Activated T-cell treated with anti-CD3 and anti-CD28 coated beads, Interleukin-2, amount 50 U/mL, for 72 hours (primary cell): ENCODE data around the gene RDM1. TPM values are rescaled to one million over a fixed set of nuclear protein-coding genes. Genes with fewer than 3 reads are reported as not detected.
"Not testable (repeated sequence)": the region's sequence is repeated elsewhere in the genome, so short reads cannot be mapped to it uniquely, and the experiment has no call there.

Source experiments
- ATAC-seq, 2 donors: fragments of 150-1000 bp; cut with Tn5 transposase; replicated peaks in 1 of 2; 2 replicates each; pipeline ENCODE4 v1.10.0; 2021; ENCODE audit warnings: moderate library complexity in 2 of 2, mild to moderate bottlenecking in 1 of 2
- DNase-seq, 2 donors: peaks; one replicate each; pipeline ENCODE4 v3.0.0; 2021 to 2022; ENCODE audit warnings: mixed read lengths in 1 of 2
- H3K27ac Mint-ChIP-seq: one replicate; pipeline ENCODE4 v1.8.0; 2022; ENCODE audit warnings: mild to moderate bottlenecking, moderate library complexity, mixed read lengths
- H3K27me3 Mint-ChIP-seq: one replicate; pipeline ENCODE4 v1.8.0; 2022; ENCODE audit warnings: low read depth, mixed read lengths
- H3K36me3 Mint-ChIP-seq, 2 donors: one replicate each; pipeline ENCODE4 v1.8.0; 2022; ENCODE audit warnings: mixed read lengths in 2 of 2, mild to moderate bottlenecking in 1 of 2; ENCODE audit not compliant: insufficient read depth in 2 of 2
- H3K4me1 Mint-ChIP-seq: one replicate; pipeline ENCODE4 v1.8.0; 2022; ENCODE audit warnings: low read depth, mixed read lengths
- H3K4me3 Mint-ChIP-seq, 2 donors: one replicate each; pipeline ENCODE4 v1.8.0; 2022; ENCODE audit warnings: mild to moderate bottlenecking in 2 of 2, mixed read lengths in 2 of 2, moderate library complexity in 2 of 2
- H3K9me3 Mint-ChIP-seq, 2 donors: one replicate each; pipeline ENCODE4 v1.8.0; 2022; ENCODE audit warnings: mixed read lengths in 2 of 2
- total RNA-seq, 2 donors: library from RNA; stranded (reverse); gene quantifications; one replicate each; pipeline ENCODE4 v1.2.3, GENCODE V29; 2022

Gene RDM1
- total RNA-seq, 2 donors from 2014 or later = 7.6 to 8.4 TPM

GRCh38 chr17:35949401-35949800 lies 18.8 kb upstream of the RDM1 start:
- no peak overlapping the region for H3K4me3 Mint-ChIP-seq
- no peaks in the 10 kb centered on the region for H3K4me1 Mint-ChIP-seq
- H3K27me3 Mint-ChIP-seq = no peaks in the 10 kb centered on the region
- no peaks in the 10 kb centered on the region for H3K36me3 Mint-ChIP-seq
- no peaks in the 10 kb centered on the region for H3K9me3 Mint-ChIP-seq
- no peak overlapping the region for H3K27ac Mint-ChIP-seq
- DNase-seq (no peak), ATAC-seq (no peak)

DNA sequence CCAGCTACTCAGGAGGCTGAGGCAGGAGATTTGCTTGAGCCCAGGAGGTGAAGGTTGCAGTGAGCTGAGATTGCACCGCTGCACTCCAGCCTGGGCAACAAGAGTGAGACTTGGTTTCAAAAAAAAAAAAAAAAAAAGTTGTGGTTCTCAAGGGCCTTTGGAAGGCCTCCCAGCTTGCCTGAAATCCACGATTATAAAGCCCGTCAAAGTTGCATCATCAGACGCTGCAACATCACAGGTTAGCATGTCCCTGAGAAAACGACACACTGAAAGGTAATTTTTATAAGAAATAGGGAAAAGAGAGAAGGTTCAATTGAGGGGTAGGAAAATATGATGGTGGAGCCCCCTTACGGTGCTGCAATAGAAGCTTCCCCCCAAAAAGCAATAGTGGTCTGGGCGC lies 17.5 kb upstream of the RDM1 start:
- no peak for ATAC-seq
- Mint-ChIP-seq H3K4me3 (no peak overlapping the region), H3K9me3 (no peaks in the 10 kb centered on the region), H3K4me1 (no peaks in the 10 kb centered on the region), H3K27ac (no peak overlapping the region), H3K36me3 (no peaks in the 10 kb centered on the region), H3K27me3 (no peaks in the 10 kb centered on the region)
- no peak for DNase-seq

DNA sequence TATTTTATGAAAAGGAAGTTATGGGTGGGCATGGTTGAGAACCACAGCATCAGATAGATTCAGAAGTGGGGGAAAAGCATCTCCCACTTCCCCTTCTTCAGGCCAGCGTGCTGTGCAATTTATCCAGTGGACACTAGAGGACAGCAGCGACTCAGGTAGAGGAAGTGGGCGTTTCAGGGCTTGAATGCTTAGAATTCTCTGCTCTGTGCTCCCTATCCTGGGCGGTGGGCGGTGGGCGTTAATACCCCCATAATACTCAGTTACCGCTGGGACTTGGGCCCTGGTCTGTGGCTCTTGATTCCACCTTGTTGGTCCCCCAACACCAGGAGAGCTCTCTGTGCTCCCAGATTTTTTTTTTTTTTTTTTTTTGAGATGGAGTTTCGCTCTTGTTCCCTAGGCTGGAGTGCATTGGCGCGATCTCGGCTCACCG lies 16.6 kb upstream of the RDM1 start:
- Mint-ChIP-seq H3K4me1 (no peaks in the 10 kb centered on the region), H3K27me3 (no peaks in the 10 kb centered on the region), H3K9me3 (no peaks in the 10 kb centered on the region), H3K27ac (no peak overlapping the region), H3K4me3 (no peak overlapping the region), H3K36me3 (no peaks in the 10 kb centered on the region)
- DNase-seq = peak; percentile 52 to 55
- peak; percentile 51 to 69 for ATAC-seq

GRCh38 chr17:35944151-35944550 lies 13.6 kb upstream of the RDM1 start:
- H3K9me3 Mint-ChIP-seq = no peaks in the 10 kb centered on the region
- H3K27me3 Mint-ChIP-seq = no peaks in the 10 kb centered on the region
- H3K36me3 Mint-ChIP-seq = no peaks in the 10 kb centered on the region
- no peaks in the 10 kb centered on the region for H3K4me1 Mint-ChIP-seq
- ATAC-seq (no peak), DNase-seq (no peak)
- no peak overlapping the region for H3K27ac Mint-ChIP-seq
- no peak overlapping the region for H3K4me3 Mint-ChIP-seq

- Mint-ChIP-seq H3K9me3 (no peaks in the 10 kb centered on the region), H3K27me3 (no peaks in the 10 kb centered on the region), H3K27ac (no peak within 1 kb of the TSS), H3K4me3 (no peak within 1 kb of the TSS), H3K36me3 (no peaks in the 10 kb centered on the region), H3K4me1 (no peaks in the 10 kb centered on the region)
- no peak for DNase-seq
- ATAC-seq = no peak
Observed at GRCh38 chr17:35943537-35943936, 13.0 kb upstream of the RDM1 start, which contains the start of gene LYZL6. TSS of gene LYZL6 (minus strand) at chr17:35943713. CDS start at chr17:35939356, 4,357 bp downstream.

- no peaks in the 10 kb centered on the region for H3K9me3 Mint-ChIP-seq
- no peaks in the 10 kb centered on the region for H3K36me3 Mint-ChIP-seq
- H3K4me3 Mint-ChIP-seq = no peak overlapping the region
- DNase-seq (no peak), ATAC-seq (no peak)
- H3K27me3 Mint-ChIP-seq = no peaks in the 10 kb centered on the region
- H3K27ac Mint-ChIP-seq = no peak overlapping the region
- H3K4me1 Mint-ChIP-seq = no peaks in the 10 kb centered on the region
Observed at GRCh38 chr17:35942588-35943186, 12.1 kb upstream of the RDM1 start.

DNA sequence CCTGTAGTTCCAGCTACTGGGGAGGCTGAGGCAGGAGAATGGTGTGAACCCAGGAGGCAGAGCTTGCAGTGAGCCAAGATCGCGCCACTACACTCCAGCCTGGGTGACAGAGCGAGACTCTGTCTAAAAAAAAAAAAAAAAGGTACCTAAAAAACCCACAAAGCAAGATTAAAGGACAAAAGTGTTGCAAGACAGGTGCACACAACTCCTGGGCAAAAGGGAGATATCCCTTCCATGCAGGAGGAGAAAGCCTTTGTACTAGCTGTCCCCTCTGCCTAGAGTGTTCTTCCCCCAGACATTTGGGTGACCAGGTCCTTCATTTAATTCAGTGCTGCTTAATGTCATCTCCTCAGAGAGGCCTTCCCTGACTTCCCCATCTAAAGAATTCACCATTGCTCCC lies 7.9 kb upstream of the RDM1 start:
- H3K27me3 Mint-ChIP-seq, H3K27ac Mint-ChIP-seq, H3K4me1 Mint-ChIP-seq, DNase-seq, H3K36me3 Mint-ChIP-seq, ATAC-seq, H3K4me3 Mint-ChIP-seq, H3K9me3 Mint-ChIP-seq: not testable (repeated sequence)

GRCh38 chr17:35936063-35936462 lies 5.5 kb upstream of the RDM1 start:
- Mint-ChIP-seq H3K36me3 (no peaks in the 10 kb centered on the region), H3K27me3 (no peaks in the 10 kb centered on the region), H3K27ac (no peak overlapping the region), H3K4me3 (no peak overlapping the region), H3K4me1 (peaks cover 3% of the 10 kb centered on the region), H3K9me3 (no peaks in the 10 kb centered on the region)
- no peak for DNase-seq
- no peak for ATAC-seq

GRCh38 chr17:35934760-35935159 lies 4.2 kb upstream of the RDM1 start:
- H3K36me3 Mint-ChIP-seq = no peaks in the 10 kb centered on the region

GRCh38 chr17:35932586-35932985 lies 2.0 kb upstream of the RDM1 start:
- peaks cover 30% of the 10 kb centered on the region for H3K4me1 Mint-ChIP-seq
- H3K4me3 Mint-ChIP-seq = no peak overlapping the region
- H3K36me3 Mint-ChIP-seq = no peaks in the 10 kb centered on the region
- no peaks in the 10 kb centered on the region for H3K9me3 Mint-ChIP-seq
- DNase-seq (no peak), ATAC-seq (no peak)
- H3K27ac Mint-ChIP-seq = no peak overlapping the region
- no peaks in the 10 kb centered on the region for H3K27me3 Mint-ChIP-seq

More at GRCh38 chr17:35934760-35935159, 4.2 kb upstream of the RDM1 start:
- DNase-seq (no peak), ATAC-seq (no peak)
- peaks cover 16% of the 10 kb centered on the region for H3K4me1 Mint-ChIP-seq
- H3K27me3 Mint-ChIP-seq = no peaks in the 10 kb centered on the region
- no peaks in the 10 kb centered on the region for H3K9me3 Mint-ChIP-seq
- H3K27ac Mint-ChIP-seq = no peak overlapping the region
- no peak overlapping the region for H3K4me3 Mint-ChIP-seq

GRCh38 chr17:35931794-35932425 lies 1.3 kb upstream of the RDM1 start:
- H3K4me1 Mint-ChIP-seq = peaks cover 30% of the 10 kb centered on the region
- no peaks in the 10 kb centered on the region for H3K36me3 Mint-ChIP-seq
- no peaks in the 10 kb centered on the region for H3K27me3 Mint-ChIP-seq
- H3K27ac Mint-ChIP-seq = no peak overlapping the region
- no peak overlapping the region for H3K4me3 Mint-ChIP-seq
- no peak for DNase-seq
- ATAC-seq = no peak
- H3K9me3 Mint-ChIP-seq = no peaks in the 10 kb centered on the region

DNA sequence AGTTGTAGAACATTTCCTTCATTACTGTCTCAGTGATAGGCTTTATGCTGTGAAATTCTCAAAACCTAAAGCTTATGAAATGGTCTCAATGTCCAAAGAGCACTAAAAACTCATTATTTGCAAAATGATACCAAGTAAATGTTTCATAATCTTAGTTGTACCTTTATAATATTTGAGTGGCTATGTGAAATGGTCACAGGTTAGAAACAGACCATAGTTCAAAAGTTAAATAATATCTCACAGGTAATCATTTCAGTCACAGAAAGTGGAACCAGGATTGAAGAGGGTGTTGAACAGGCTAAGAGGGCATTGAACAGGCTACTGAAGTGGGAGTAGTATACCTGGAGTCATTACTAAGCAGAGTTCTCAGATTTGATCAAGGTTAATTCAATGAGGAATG lies 2.9 kb downstream of the RDM1 start:
- DNase-seq (no peak), ATAC-seq (no peak)
- Mint-ChIP-seq H3K4me3 (no peak overlapping the region), H3K4me1 (peaks cover 30% of the 10 kb centered on the region), H3K27ac (no peak overlapping the region), H3K36me3 (no peaks in the 10 kb centered on the region), H3K9me3 (no peaks in the 10 kb centered on the region), H3K27me3 (no peaks in the 10 kb centered on the region)

GRCh38 chr17:35923609-35924114 lies 6.9 kb downstream of the RDM1 start:
- ATAC-seq (peak in 1 of 2 donors; percentile 69), DNase-seq (no peak)
- Mint-ChIP-seq H3K27me3 (no peaks in the 10 kb centered on the region), H3K9me3 (no peaks in the 10 kb centered on the region), H3K4me1 (peaks cover 23% of the 10 kb centered on the region), H3K36me3 (no peaks in the 10 kb centered on the region), H3K27ac (no peak overlapping the region), H3K4me3 (no peak overlapping the region)

GRCh38 chr17:35920229-35920628 lies 10.3 kb downstream of the RDM1 start:
- no peak for ATAC-seq
- H3K27me3 Mint-ChIP-seq = no peaks in the 10 kb centered on the region
- peaks cover 15% of the 10 kb centered on the region for H3K4me1 Mint-ChIP-seq
- no peak for DNase-seq
- peak overlapping the region in 1 of 2 donors; percentile 13 for H3K4me3 Mint-ChIP-seq
- no peaks in the 10 kb centered on the region for H3K36me3 Mint-ChIP-seq
- no peak overlapping the region for H3K27ac Mint-ChIP-seq
- H3K9me3 Mint-ChIP-seq = no peaks in the 10 kb centered on the region
